Activated naive CD4-positive, alpha-beta T cell treated with anti-CD3 and anti-CD28 coated beads, Interleukin-2, amount 10 ng/mL, durations not matched to agents 7 days and 5 days (primary cell): ENCODE measurements around the gene TEP1.

ENCODE experiments used
- CTCF ChIA-PET: fragments of 350-600 bp; sonication (Branson Sonifier 250); formaldehyde crosslinking; loops from one replicate; lab custom pipeline; 2021; ENCODE audit warnings: antibody characterized with exemption; lab: Charles Lee
- DNase-seq: peaks from one replicate; pipeline ENCODE4 v3.0.0-alpha.2; 2020
- H3K27ac Mint-ChIP-seq: one replicate; pipeline ENCODE4 v1.8.0; 2021; ENCODE audit warnings: mild to moderate bottlenecking, moderate library complexity, mixed read lengths
- H3K27me3 Mint-ChIP-seq: one replicate; pipeline ENCODE4 v1.8.0; 2021; ENCODE audit warnings: mild to moderate bottlenecking, mixed read lengths
- H3K36me3 Mint-ChIP-seq: one replicate; pipeline ENCODE4 v1.8.0; 2021; ENCODE audit warnings: mixed read lengths
- H3K4me1 Mint-ChIP-seq: one replicate; pipeline ENCODE4 v1.8.0; 2021; ENCODE audit warnings: mixed read lengths
- H3K4me3 Mint-ChIP-seq: one replicate; pipeline ENCODE4 v1.8.0; 2021; ENCODE audit warnings: mild to moderate bottlenecking, moderate library complexity, mixed read lengths
- H3K9me3 Mint-ChIP-seq: one replicate; pipeline ENCODE4 v1.8.0; 2021; ENCODE audit warnings: mixed read lengths

Gene TEP1

GRCh38 chr14:20421267-20421666 is 8.0 kb upstream of the TEP1 start:
- no peaks in the 10 kb centered on the region for H3K36me3 Mint-ChIP-seq
- no peak overlapping the region for H3K4me3 Mint-ChIP-seq
- H3K9me3 Mint-ChIP-seq, result no peaks in the 10 kb centered on the region
- CTCF ChIA-PET, result no interaction called here
- H3K27me3 Mint-ChIP-seq, result no peaks in the 10 kb centered on the region
- DNase-seq, result no peak
- no peak overlapping the region for H3K27ac Mint-ChIP-seq
- peaks cover 6% of the 10 kb centered on the region for H3K4me1 Mint-ChIP-seq

GRCh38 chr14:20419419-20419818 is 6.1 kb upstream of the TEP1 start:
- Mint-ChIP-seq H3K9me3 (no peaks in the 10 kb centered on the region), H3K36me3 (no peaks in the 10 kb centered on the region), H3K27me3 (no peaks in the 10 kb centered on the region), H3K4me3 (no peak overlapping the region), H3K4me1 (peaks cover 14% of the 10 kb centered on the region), H3K27ac (no peak overlapping the region)
- no peak for DNase-seq
- CTCF ChIA-PET, result no interaction called here

DNA sequence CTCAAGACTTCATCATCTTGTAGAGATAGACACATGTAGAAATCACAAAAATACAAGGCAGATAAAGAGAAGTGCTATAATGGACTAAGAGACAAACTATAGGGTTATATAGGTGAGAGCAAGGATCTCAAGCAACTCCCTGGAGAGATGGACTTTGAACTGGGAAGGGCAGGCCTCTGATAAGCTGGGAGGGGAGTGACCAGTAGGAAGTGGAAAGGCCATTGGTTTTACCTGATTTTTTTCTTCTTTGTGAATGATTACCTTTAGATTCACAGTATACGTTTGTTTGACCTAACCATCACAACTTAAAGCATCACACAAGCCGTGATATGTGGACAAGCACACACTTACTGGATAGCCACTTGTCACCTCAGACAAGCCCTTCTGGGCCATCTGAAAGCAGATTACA is 5.2 kb upstream of the TEP1 start:
- peaks cover 22% of the 10 kb centered on the region for H3K4me1 Mint-ChIP-seq
- DNase-seq, result no peak
- peaks cover 1% of the 10 kb centered on the region for H3K36me3 Mint-ChIP-seq
- CTCF ChIA-PET, result no interaction called here
- no peaks in the 10 kb centered on the region for H3K9me3 Mint-ChIP-seq
- no peak overlapping the region for H3K27ac Mint-ChIP-seq
- no peak overlapping the region for H3K4me3 Mint-ChIP-seq
- H3K27me3 Mint-ChIP-seq, result no peaks in the 10 kb centered on the region

GRCh38 chr14:20417250-20418186 is 4.2 kb upstream of the TEP1 start:
- Mint-ChIP-seq H3K4me3 (no peak overlapping the region), H3K9me3 (no peaks in the 10 kb centered on the region), H3K36me3 (peaks cover 1% of the 10 kb centered on the region), H3K27me3 (no peaks in the 10 kb centered on the region), H3K27ac (no peak overlapping the region), H3K4me1 (peaks cover 27% of the 10 kb centered on the region)
- CTCF ChIA-PET, result interaction anchor here (0.6 to 1.5 kb wide), 2 partner anchors 90 to 449 kb away, joined by 3 to 4 read pairs; no protein-coding TSS in a partner anchor
- no peak for DNase-seq

GRCh38 chr14:20416223-20416622 is 2.9 kb upstream of the TEP1 start:
- Mint-ChIP-seq H3K27me3 (no peaks in the 10 kb centered on the region), H3K27ac (no peak overlapping the region), H3K4me3 (no peak overlapping the region), H3K36me3 (peaks cover 2% of the 10 kb centered on the region), H3K9me3 (no peaks in the 10 kb centered on the region), H3K4me1 (peaks cover 37% of the 10 kb centered on the region)
- DNase-seq, result no peak
- CTCF ChIA-PET, result interaction anchor here (0.7 to 3.0 kb wide), 29 partner anchors 9 to 313 kb away, joined by 3 to 47 read pairs (median 5); partner anchors contain the start of genes APEX1, OSGEP, PARP2 and PIP4P1

- Mint-ChIP-seq H3K4me3 (no peak overlapping the region), H3K27me3 (no peaks in the 10 kb centered on the region), H3K4me1 (peaks cover 40% of the 10 kb centered on the region), H3K27ac (no peak overlapping the region), H3K9me3 (no peaks in the 10 kb centered on the region), H3K36me3 (peaks cover 4% of the 10 kb centered on the region)
- CTCF ChIA-PET, result interaction anchor here (0.7 to 3.0 kb wide), 31 partner anchors 9 to 313 kb away, joined by 3 to 47 read pairs (median 5); partner anchors contain the start of genes APEX1, OSGEP, PARP2 and PIP4P1
- DNase-seq, result peak; percentile 52
Observed at GRCh38 chr14:20415782-20416206, 2.5 kb upstream of the TEP1 start.

- Mint-ChIP-seq H3K27ac (peak overlapping the region; percentile 90), H3K27me3 (no peaks in the 10 kb centered on the region), H3K36me3 (peaks cover 4% of the 10 kb centered on the region), H3K4me3 (peak overlapping the region; percentile 94), H3K9me3 (no peaks in the 10 kb centered on the region), H3K4me1 (peaks cover 46% of the 10 kb centered on the region)
- peak; percentile 46 for DNase-seq
- CTCF ChIA-PET, result interaction anchor here (0.9 to 3.0 kb wide), 9 partner anchors 9 to 194 kb away, joined by 4 to 47 read pairs (median 7); partner anchors contain the start of genes APEX1 and OSGEP
Observed at GRCh38 chr14:20413744-20414082, 412 bp upstream of the TEP1 start.

GRCh38 chr14:20412411-20412810 is 890 bp downstream of the TEP1 start:
- Mint-ChIP-seq H3K4me3 (peak overlapping the region; percentile 94), H3K27me3 (no peaks in the 10 kb centered on the region), H3K36me3 (peaks cover 13% of the 10 kb centered on the region), H3K4me1 (peaks cover 49% of the 10 kb centered on the region), H3K27ac (peak overlapping the region; percentile 90), H3K9me3 (no peaks in the 10 kb centered on the region)
- DNase-seq, result no peak
- CTCF ChIA-PET, result interaction anchor here (0.8 kb wide), 1 partner anchor 86 kb away, joined by 3 read pairs; no protein-coding TSS in a partner anchor

DNA sequence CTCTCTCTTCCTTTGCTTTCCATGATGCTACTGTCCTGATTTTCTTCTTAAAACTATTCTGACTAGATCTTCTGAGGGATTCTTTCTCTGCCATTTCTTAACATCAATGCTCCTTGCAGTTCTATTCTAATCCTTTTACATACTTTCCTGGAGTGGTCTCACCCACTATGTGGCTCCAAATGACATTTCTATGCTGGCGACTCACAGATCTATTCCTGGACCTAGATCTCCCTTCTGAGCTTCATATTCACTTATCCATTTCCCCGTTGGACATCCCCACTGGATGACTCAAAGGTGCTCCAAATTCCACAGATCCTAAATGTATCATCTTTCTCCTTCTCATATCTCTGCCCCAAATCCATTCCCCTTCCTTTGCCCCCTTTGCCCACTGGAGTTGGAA is 4.1 kb downstream of the TEP1 start:
- H3K27me3 Mint-ChIP-seq, result no peaks in the 10 kb centered on the region
- H3K9me3 Mint-ChIP-seq, result no peaks in the 10 kb centered on the region
- H3K4me1 Mint-ChIP-seq, result peaks cover 45% of the 10 kb centered on the region
- DNase-seq, result no peak
- no peak overlapping the region for H3K27ac Mint-ChIP-seq
- CTCF ChIA-PET, result no interaction called here
- H3K36me3 Mint-ChIP-seq, result peaks cover 40% of the 10 kb centered on the region
- no peak overlapping the region for H3K4me3 Mint-ChIP-seq

DNA sequence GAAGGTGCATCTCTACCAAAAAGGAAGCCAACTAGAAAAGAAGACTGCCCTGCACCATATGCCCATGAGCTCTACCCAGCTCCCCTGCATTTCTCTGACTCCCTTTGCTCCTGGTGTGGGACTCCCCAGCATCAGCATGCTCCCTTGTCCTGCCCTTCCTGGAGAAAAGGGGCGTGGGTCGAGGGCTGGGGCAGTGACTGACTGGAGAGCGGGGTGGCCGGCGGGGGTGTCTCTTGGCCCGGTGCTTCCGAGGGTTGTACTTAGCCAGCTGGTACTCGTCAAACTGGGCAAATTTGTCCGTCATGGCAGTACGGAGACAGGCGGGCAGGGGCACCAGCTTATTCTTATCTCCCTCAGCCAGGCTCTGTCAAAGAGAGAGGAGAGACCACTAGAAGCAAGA is 9.8 kb downstream of the TEP1 start:
- DNase-seq, result no peak
- Mint-ChIP-seq H3K27me3 (no peaks in the 10 kb centered on the region), H3K36me3 (peaks cover 71% of the 10 kb centered on the region), H3K4me3 (no peak overlapping the region), H3K27ac (no peak overlapping the region), H3K4me1 (peaks cover 33% of the 10 kb centered on the region), H3K9me3 (no peaks in the 10 kb centered on the region)
- CTCF ChIA-PET, result interaction anchor here (1.3 to 2.9 kb wide), 2 partner anchors 12 to 77 kb away, joined by 3 to 18 read pairs; no protein-coding TSS in a partner anchor

- no peaks in the 10 kb centered on the region for H3K9me3 Mint-ChIP-seq
- CTCF ChIA-PET, result interaction anchor here (1.4 to 2.3 kb wide), 4 partner anchors 13 to 208 kb away, joined by 3 to 7 read pairs (median 5); partner anchors contain the start of gene TEP1
- H3K36me3 Mint-ChIP-seq, result peaks cover 58% of the 10 kb centered on the region
- H3K4me1 Mint-ChIP-seq, result peaks cover 26% of the 10 kb centered on the region
- peak overlapping the region; percentile 81 for H3K27ac Mint-ChIP-seq
- DNase-seq, result no peak
- H3K27me3 Mint-ChIP-seq, result no peaks in the 10 kb centered on the region
- H3K4me3 Mint-ChIP-seq, result peak overlapping the region; percentile 25
Observed at GRCh38 chr14:20400965-20401593, 12.2 kb downstream of the TEP1 start.

DNA sequence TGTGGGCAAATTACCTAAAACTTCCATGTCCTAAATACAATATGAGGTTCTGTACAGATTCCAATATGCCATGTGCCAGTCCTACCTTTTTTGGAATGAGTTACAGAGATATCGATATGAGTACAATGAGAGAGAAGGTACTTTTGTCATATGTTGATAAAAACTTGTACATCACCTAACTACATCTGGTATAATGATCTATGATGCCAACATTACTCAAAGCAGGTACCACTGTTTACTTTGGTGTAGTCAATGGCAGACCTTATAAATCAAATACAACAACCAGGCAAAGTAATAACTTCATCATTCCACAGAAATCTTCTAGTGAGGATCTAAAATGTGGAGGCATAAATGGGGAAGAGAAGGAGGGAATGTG is 12.7 kb downstream of the TEP1 start:
- H3K4me3 Mint-ChIP-seq, result peak overlapping the region; percentile 25
- H3K9me3 Mint-ChIP-seq, result no peaks in the 10 kb centered on the region
- H3K4me1 Mint-ChIP-seq, result peaks cover 25% of the 10 kb centered on the region
- H3K36me3 Mint-ChIP-seq, result peaks cover 60% of the 10 kb centered on the region
- no peaks in the 10 kb centered on the region for H3K27me3 Mint-ChIP-seq
- DNase-seq, result no peak
- CTCF ChIA-PET, result interaction anchor here (1.4 to 2.3 kb wide), 3 partner anchors 13 to 208 kb away, joined by 3 to 7 read pairs (median 5); partner anchors contain the start of gene TEP1
- peak overlapping the region; percentile 81 for H3K27ac Mint-ChIP-seq

DNA sequence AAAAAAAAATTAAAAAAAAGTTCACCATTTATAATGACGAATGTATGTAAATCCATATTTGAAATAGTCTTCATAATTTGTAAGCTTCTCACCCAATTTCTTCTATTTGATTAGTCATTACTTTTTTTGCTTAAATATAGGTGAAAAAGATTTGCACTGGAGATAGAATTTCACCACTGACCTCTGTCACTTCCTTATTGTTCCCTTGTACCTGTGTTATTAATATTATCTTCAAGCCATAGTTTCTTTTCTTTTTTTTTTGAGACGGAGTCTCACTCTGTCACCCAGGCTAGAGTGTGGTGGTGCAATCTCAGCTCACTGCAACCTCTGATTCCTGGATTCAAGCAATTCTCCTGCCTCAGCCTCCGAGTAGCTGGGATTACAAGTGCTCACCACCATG is 15.8 kb downstream of the TEP1 start:
- H3K27ac Mint-ChIP-seq, result no peak overlapping the region
- peaks cover 16% of the 10 kb centered on the region for H3K4me1 Mint-ChIP-seq
- H3K27me3 Mint-ChIP-seq, result no peaks in the 10 kb centered on the region
- H3K4me3 Mint-ChIP-seq, result no peak overlapping the region
- CTCF ChIA-PET, result interaction anchor here (0.7 to 1.3 kb wide), 2 partner anchors 294 to 573 kb away, joined by 3 read pairs; no protein-coding TSS in a partner anchor
- H3K9me3 Mint-ChIP-seq, result no peaks in the 10 kb centered on the region
- peaks cover 42% of the 10 kb centered on the region for H3K36me3 Mint-ChIP-seq
- no peak for DNase-seq

GRCh38 chr14:20391505-20391904 is 21.8 kb downstream of the TEP1 start:
- no peaks in the 10 kb centered on the region for H3K27me3 Mint-ChIP-seq
- no peak overlapping the region for H3K27ac Mint-ChIP-seq
- H3K4me3 Mint-ChIP-seq, result no peak overlapping the region
- peaks cover 55% of the 10 kb centered on the region for H3K36me3 Mint-ChIP-seq
- no peak for DNase-seq
- no peaks in the 10 kb centered on the region for H3K9me3 Mint-ChIP-seq
- CTCF ChIA-PET, result interaction anchor here (0.7 to 1.2 kb wide), 2 partner anchors 24 to 65 kb away, joined by 4 to 6 read pairs; no protein-coding TSS in a partner anchor
- H3K4me1 Mint-ChIP-seq, result no peaks in the 10 kb centered on the region
